K562 (cell line): ENCODE measurements around the gene RAB11FIP2. TPM values are rescaled to one million over a fixed set of nuclear protein-coding genes. Genes with fewer than 3 reads are reported as not detected.

Experiments used
- ATAC-seq: fragments of 200-7000 bp; cut with Tn5 transposase; 3 replicates; pipeline ENCODE4 v1.9.1; 2020; ENCODE audit warnings: moderate library complexity
- BruUV-seq: library from RNA; stranded (reverse); fragments of 400-500 nt; replicated peaks from 2 replicates; lab custom pipeline; 2021; lab: Mats Ljungman, UMichigan
- CTCF ChIA-PET: fragments of 300-600 bp; formaldehyde crosslinking; extraction: SDS; loops from one replicate; lab custom pipeline; 2021; ENCODE audit warnings: low intra/inter-chr PET ratio; lab: Yijun Ruan, JAX
- POLR2A ChIA-PET: fragments of 300-600, 350-650 bp; sonication (Branson Sonifier 250); formaldehyde crosslinking; extraction: SDS; loops from one replicate; lab custom pipeline; 2021; ENCODE audit warnings: antibody characterized with exemption, inconsistent platforms; lab: Yijun Ruan, JAX
- DNase-seq, 4 experiments: peaks; one replicate each; pipeline versions ENCODE4 v3.0.0 to v3.0.0-alpha.2; 2011 to 2018; ENCODE audit warnings: low spot score in 3 of 4, mixed read lengths in 3 of 4; ENCODE audit errors: extremely low read depth in 1 of 4
- FAIRE-seq: peaks from 2 replicates; lab custom pipeline; 2011; peaks lifted over from hg19 to GRCh38; lab: Jason Lieb, UNC
- H2AFZ ChIP-seq: 2 replicates; pipeline ENCODE4 v1.6.0; 2011; ENCODE audit warnings: low read depth, low read length, control low read depth, inconsistent platforms
- H3K27ac ChIP-seq: fragments of 200-600 bp; 3 replicates; pipeline ENCODE4 v1.8.0; 2011; ENCODE audit warnings: low read depth, mild to moderate bottlenecking, control low read depth, inconsistent platforms, low read length, moderate library complexity, mixed read lengths; ENCODE audit errors: extremely low read depth
- H3K27me3 ChIP-seq, 2 experiments: fragments of 300-600 bp in 1 of 2; 2 replicates in 1 of 2; 3 replicates in 1 of 2; pipeline versions ENCODE4 v1.6.0 to v1.8.0; 2011; ENCODE audit warnings: inconsistent platforms in 2 of 2, low read length in 2 of 2, mild to moderate bottlenecking in 1 of 2, mixed read lengths in 1 of 2, moderate library complexity in 1 of 2; ENCODE audit not compliant: control insufficient read depth in 2 of 2, insufficient read depth in 2 of 2
- H3K36me3 ChIP-seq: fragments of 300-600 bp; 3 replicates; pipeline ENCODE4 v1.8.0; 2011; ENCODE audit warnings: mild to moderate bottlenecking, low read length, inconsistent platforms; ENCODE audit not compliant: control insufficient read depth, insufficient read depth
- H3K4me1 ChIP-seq, 2 experiments: fragments of 200-600 bp in 1 of 2; replicated peaks in 1 of 2; 2 replicates in 1 of 2; 3 replicates in 1 of 2; pipeline versions ENCODE4 v1.5.1 to v1.8.0; 2011; ENCODE audit warnings: inconsistent platforms in 2 of 2, low read length in 2 of 2, mild to moderate bottlenecking in 1 of 2, mixed read lengths in 1 of 2, moderate library complexity in 1 of 2; ENCODE audit not compliant: control insufficient read depth in 2 of 2, insufficient read depth in 2 of 2
- H3K4me2 ChIP-seq: 2 replicates; pipeline ENCODE4 v1.6.1; 2011; ENCODE audit warnings: low read length, control low read depth, inconsistent platforms, mixed read lengths; ENCODE audit not compliant: insufficient read depth
- H3K4me3 ChIP-seq: fragments of 200-600 bp; sonication (generic), shearing (Covaris generic); 2 replicates; pipeline ENCODE4 v1.5.1; 2016; ENCODE audit warnings: control low read depth, inconsistent platforms
- H3K79me2 ChIP-seq: fragments of 200-600 bp; 3 replicates; pipeline ENCODE4 v1.8.0; 2011; ENCODE audit warnings: low read length, inconsistent platforms; ENCODE audit not compliant: control insufficient read depth, insufficient read depth
- H3K9ac ChIP-seq, 2 experiments: 2 replicates each; pipeline versions ENCODE4 v1.6.0 to v1.6.1; 2011; ENCODE audit warnings: low read depth in 2 of 2, low read length in 2 of 2, control low read depth in 1 of 2, inconsistent platforms in 1 of 2, mild to moderate bottlenecking in 1 of 2, mixed read lengths in 1 of 2; ENCODE audit not compliant: insufficient read depth in 1 of 2
- H3K9me1 ChIP-seq: one replicate; pipeline ENCODE4 v1.6.0; 2011; ENCODE audit warnings: inconsistent platforms, mild to moderate bottlenecking, low read length, moderate library complexity; ENCODE audit not compliant: control insufficient read depth, insufficient read depth
- H3K9me3 ChIP-seq: replicated peaks from 2 replicates; pipeline ENCODE4 v1.5.1; 2011; ENCODE audit warnings: low read depth, low read length, inconsistent platforms; ENCODE audit not compliant: control insufficient read depth, insufficient read depth
- H4K20me1 ChIP-seq: replicated peaks from 2 replicates; pipeline ENCODE4 v1.6.1; 2011; ENCODE audit warnings: low read length, inconsistent platforms, mixed read lengths; ENCODE audit not compliant: control insufficient read depth, insufficient read depth
- CC2D1A ChIP-seq: fragments of 450-650 bp; IDR thresholded peaks from 2 replicates; pipeline ENCODE4 v1.6.1; 2017; ENCODE audit warnings: mild to moderate bottlenecking
- FOXK2 ChIP-seq, 2 experiments: fragments of 450-650 bp; IDR thresholded peaks in 1 of 2; conservative IDR thresholded peaks in 1 of 2; 2 replicates each; pipeline ENCODE4 v1.6.1; 2016; ENCODE audit warnings: low read depth in 2 of 2, mild to moderate bottlenecking in 1 of 2
- GATA2 ChIP-seq: sonication (generic); formaldehyde crosslinking; IDR thresholded peaks from 2 replicates; pipeline ENCODE4 v1.4.0; 2020; ENCODE audit warnings: mild to moderate bottlenecking, missing genetic modification reagents
- GATAD2B ChIP-seq: fragments of 450-650 bp; IDR thresholded peaks from 2 replicates; pipeline ENCODE4 v1.6.1; 2017; ENCODE audit warnings: mild to moderate bottlenecking, borderline replicate concordance
- KAT2B ChIP-seq: IDR thresholded peaks from one replicate; pipeline ENCODE4 v1.6.1; 2012; ENCODE audit warnings: low read depth, mild to moderate bottlenecking, control low read depth, inconsistent platforms, low read length, moderate library complexity
- PHF21A ChIP-seq: fragments of 450-650 bp; IDR thresholded peaks from 2 replicates; pipeline ENCODE4 v1.6.1; 2017; ENCODE audit warnings: low read depth, borderline replicate concordance
- RBM22 ChIP-seq: fragments of 200-400 bp; formaldehyde crosslinking; IDR thresholded peaks from 2 replicates; pipeline ENCODE4 v1.6.1; 2018; ENCODE audit warnings: low read length, low read depth; ENCODE audit not compliant: poor library complexity, severe bottlenecking
- STAT5B ChIP-seq: fragments of 250-450 bp; sonication (Bioruptor Pico); IDR thresholded peaks from 2 replicates; pipeline ENCODE4 v1.8.0; 2021; ENCODE audit warnings: mild to moderate bottlenecking, inconsistent platforms
- ZBTB40 ChIP-seq, 2 experiments: fragments of 450-650 bp in 1 of 2; sonication (generic) in 1 of 2; formaldehyde crosslinking in 1 of 2; IDR thresholded peaks; 2 replicates each; pipeline versions ENCODE4 v1.7.1 to v1.9.0; 2016 to 2022; ENCODE audit warnings: inconsistent platforms in 1 of 2, mild to moderate bottlenecking in 1 of 2, missing genetic modification reagents in 1 of 2
- ZKSCAN3 ChIP-seq: fragments of 250-450 bp; sonication (Bioruptor Pico); IDR thresholded peaks from 2 replicates; pipeline ENCODE4 v1.4.0; 2020
- ZNF133 ChIP-seq: fragments of 250-450 bp; sonication (Bioruptor Pico); IDR thresholded peaks from 2 replicates; pipeline ENCODE4 v1.4.0; 2020; ENCODE audit warnings: mild to moderate bottlenecking
- ZNF253 ChIP-seq: fragments of 250-450 bp; sonication (Bioruptor Pico); conservative IDR thresholded peaks from 2 replicates; pipeline ENCODE4 v1.6.1; 2021; ENCODE audit warnings: mild to moderate bottlenecking
- ZNF639 ChIP-seq, 2 experiments: fragments of 200-800 bp in 1 of 2; sonication (Bioruptor generic) in 1 of 2; sonication (generic) in 1 of 2; formaldehyde crosslinking in 1 of 2; IDR thresholded peaks in 1 of 2; conservative IDR thresholded peaks in 1 of 2; 2 replicates each; pipeline versions ENCODE4 v1.5.0 to v1.6.1; 2016 to 2020; ENCODE audit warnings: missing compliant biosample characterization in 1 of 2, missing genetic modification characterization in 1 of 2, missing genetic modification reagents in 1 of 2
- in situ Hi-C: fragments of 300-500 bp; cut with MboI; formaldehyde crosslinking; loops from 4 replicates; pipeline ENCODE4 v1.15.0; 2018; ENCODE audit warnings: inconsistent platforms, mixed read lengths
- intact Hi-C: fragments of 100-400 bp; cut with micrococcal nuclease; formaldehyde crosslinking; loops from 2 replicates; pipeline ENCODE4 v1.14.2; 2022
- polyA plus RNA-seq, 8 experiments: library from polyadenylated mRNA; depleted of rRNA in 4 of 8; stranded (reverse) in 5 of 8; unstranded in 3 of 8; fragments of >200 nt; fragmentation: Nextera tagmentation in 2 of 8; fragmentation: Illumina TruSeq in 1 of 8; extraction: Ambion mirVana in 2 of 8; extraction: Trizol in 1 of 8; gene quantifications; 2 replicates each; pipeline versions ENCODE4 v1.2.1 to v1.2.3, GENCODE V29; 2011 to 2014; ENCODE audit warnings: inconsistent platforms in 1 of 8, missing spikeins in 1 of 8
- total RNA-seq, 7 experiments: library from RNA; depleted of rRNA in 6 of 7; stranded (reverse); fragments of >200 nt in 6 of 7; fragmentation: Illumina TruSeq in 2 of 7; extraction: Trizol in 2 of 7; gene quantifications; 2 replicates each; pipeline versions ENCODE4 v1.2.1 to v1.2.3, GENCODE V29; 2011 to 2021; ENCODE audit warnings: low replicate concordance in 1 of 7

The RAB11FIP2 gene
- total and polyA plus RNA-seq, 9 of the 15 experiments (the other 6 are each of a cell fraction or from before 2014, with no cell fraction given) = 3.0 to 10.6 (median 3.9) TPM

DNA sequence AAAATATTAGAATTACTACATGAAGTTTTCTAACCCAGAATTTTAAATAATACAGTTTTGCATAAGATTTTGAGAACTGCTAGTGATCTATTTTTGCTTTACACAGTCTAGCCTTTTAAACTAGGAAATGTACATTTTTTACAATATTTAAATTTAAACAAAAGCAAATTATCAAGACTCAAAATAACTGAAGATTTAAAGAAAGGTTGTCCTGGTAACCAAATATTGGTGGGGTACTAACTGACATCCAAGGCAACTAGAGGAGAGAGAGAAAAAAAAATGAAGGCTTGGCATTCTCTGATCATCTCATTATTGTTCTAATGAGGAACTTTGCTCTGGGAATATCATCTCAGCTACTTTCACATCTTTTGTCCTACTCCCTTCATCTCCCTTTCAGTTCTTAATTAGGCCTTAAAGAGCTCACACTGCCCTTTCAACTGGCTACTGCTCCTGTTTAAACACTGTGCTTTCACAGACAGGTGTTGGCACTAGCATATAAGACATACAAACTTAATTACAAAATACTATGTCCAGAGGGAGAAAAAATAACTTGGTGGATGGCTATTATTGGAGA is 33.7 kb downstream of the RAB11FIP2 start:
- ChIA-PET POLR2A (no interaction called here), CTCF (no interaction called here)
- Histone ChIP-seq H3K9me3 (no peaks in the 10 kb centered on the region), H3K9me1 (no peaks in the 10 kb centered on the region), H3K79me2 (no peaks in the 10 kb centered on the region), H3K27me3 (no peaks in the 10 kb centered on the region), H3K9ac (no peak overlapping the region), H3K4me2 (no peak overlapping the region), H3K4me1 (no peaks in the 10 kb centered on the region), H3K36me3 (no peaks in the 10 kb centered on the region), H4K20me1 (no peaks in the 10 kb centered on the region), H2AFZ (no peak overlapping the region), H3K27ac (no peak overlapping the region), H3K4me3 (no peak overlapping the region)
- FAIRE-seq = no peak
- in situ Hi-C loops (no loop called here), intact Hi-C loops (no loop called here)
- no TSS peak for BruUV-seq
- no peak for ATAC-seq
- DNase-seq = no peak
- TF ChIP-seq KAT2B (no peak), ZBTB40 (IDR thresholded peaks at IDR 0.05) (no peak), ZBTB40 (CRISPR knock-in tag; IDR thresholded peaks at IDR 0.05) (no peak), PHF21A (no peak), ZKSCAN3 (CRISPR knock-in tag) (no peak), STAT5B (no peak), FOXK2 (conservative IDR thresholded peaks at IDR 0.05 in 1 of 2, IDR thresholded peaks at IDR 0.05 in 1 of 2; ENCODE audit: low read depth in 2 of 2) (no peak), ZNF253 (CRISPR knock-in tag) (no peak), GATA2 (CRISPR knock-in tag) (no peak), CC2D1A (no peak), ZNF639 (CRISPR knock-in tag; conservative IDR thresholded peaks at IDR 0.05 in 1 of 2, IDR thresholded peaks at IDR 0.05 in 1 of 2) (no peak), GATAD2B (no peak), ZNF133 (CRISPR knock-in tag) (no peak), RBM22 (no peak)
